ENCODE data around the gene HIGD1A.

The HIGD1A gene

GRCh38 chr3:42801784-42802183 lies 2.5 kb downstream of the HIGD1A start:
- DNase-seq (ENCODE audit: low spot score), result no peak
- no peak for TF ChIP-seq CTCF (IDR thresholded peaks at IDR 0.05; ENCODE audit: extremely low read depth, insufficient read depth, missing control alignments)
- in situ Hi-C loops (cut with MboI; ENCODE audit: low pct_unique_long_range_greater_than_20kb, low sequenced_read_pairs, unreplicated experiment), result no loop called here

GRCh38 chr3:42801048-42801620 lies 3.2 kb downstream of the HIGD1A start:
- DNase-seq (ENCODE audit: low spot score), result no peak
- in situ Hi-C loops (cut with MboI; ENCODE audit: low pct_unique_long_range_greater_than_20kb, low sequenced_read_pairs, unreplicated experiment), result no loop called here
- no peak for TF ChIP-seq CTCF (IDR thresholded peaks at IDR 0.05; ENCODE audit: extremely low read depth, insufficient read depth, missing control alignments)

GRCh38 chr3:42800251-42800650 lies 4.0 kb downstream of the HIGD1A start:
- in situ Hi-C loops (cut with MboI; ENCODE audit: low pct_unique_long_range_greater_than_20kb, low sequenced_read_pairs, unreplicated experiment), result no loop called here
- DNase-seq (ENCODE audit: low spot score), result no peak

GRCh38 chr3:42799376-42799775 lies 4.9 kb downstream of the HIGD1A start:
- DNase-seq (ENCODE audit: low spot score), result no peak
- TF ChIP-seq CTCF (IDR thresholded peaks at IDR 0.05; ENCODE audit: extremely low read depth, insufficient read depth, missing control alignments), result no peak

More at GRCh38 chr3:42800251-42800650, 4.0 kb downstream of the HIGD1A start:
- TF ChIP-seq CTCF (IDR thresholded peaks at IDR 0.05; ENCODE audit: extremely low read depth, insufficient read depth, missing control alignments), result no peak

GRCh38 chr3:42796332-42796885 lies 7.9 kb downstream of the HIGD1A start:
- in situ Hi-C loops (cut with MboI; ENCODE audit: low pct_unique_long_range_greater_than_20kb, low sequenced_read_pairs, unreplicated experiment), result no loop called here
- DNase-seq (ENCODE audit: low spot score), result no peak
- TF ChIP-seq CTCF (IDR thresholded peaks at IDR 0.05; ENCODE audit: extremely low read depth, insufficient read depth, missing control alignments), result no peak

More at GRCh38 chr3:42799376-42799775, 4.9 kb downstream of the HIGD1A start:
- in situ Hi-C loops (cut with MboI; ENCODE audit: low pct_unique_long_range_greater_than_20kb, low sequenced_read_pairs, unreplicated experiment), result no loop called here

GRCh38 chr3:42795621-42796181 lies 8.6 kb downstream of the HIGD1A start:
- in situ Hi-C loops (cut with MboI; ENCODE audit: low pct_unique_long_range_greater_than_20kb, low sequenced_read_pairs, unreplicated experiment), result no loop called here
- no peak for TF ChIP-seq CTCF (IDR thresholded peaks at IDR 0.05; ENCODE audit: extremely low read depth, insufficient read depth, missing control alignments)
- DNase-seq (ENCODE audit: low spot score), result no peak

All from GM13977 (cell line).